Thoracic aorta (tissue), 2 donors: ENCODE measurements around the gene COA1. TPM values are rescaled to one million over a fixed set of nuclear protein-coding genes. Genes with fewer than 3 reads are reported as not detected.
"Not testable (repeated sequence)": the region's sequence is repeated elsewhere in the genome, so short reads cannot be mapped to it uniquely, and the experiment has no call there.

Source experiments
- ATAC-seq: fragments of 150-250 bp; one replicate; pipeline ENCODE4 v1.8.0; 2017; ENCODE audit warnings: low read depth; ENCODE audit not compliant: insufficient number of reproducible peaks, low FRiP score
- DNase-seq: peaks from one replicate; pipeline ENCODE4 v3.0.0-alpha.2; 2020; ENCODE audit warnings: low spot score
- H3K27ac ChIP-seq, 2 donors: fragments of 200-600 bp; sonication (generic); 1 replicate in 1 of 2; 2 replicates in 1 of 2; pipeline ENCODE4 v1.5.1; 2016; ENCODE audit warnings: mild to moderate bottlenecking in 2 of 2, moderate library complexity in 2 of 2
- H3K27me3 ChIP-seq: fragments of 200-600 bp; sonication (generic); replicated peaks from 2 replicates; pipeline ENCODE4 v1.6.0; 2016; ENCODE audit warnings: mild to moderate bottlenecking; ENCODE audit not compliant: insufficient read depth
- H3K36me3 ChIP-seq: fragments of 200-600 bp; sonication (generic); one replicate; pipeline ENCODE4 v1.5.1; 2016
- H3K4me1 ChIP-seq, 2 donors: fragments of 200-600 bp; sonication (generic); 1 replicate in 1 of 2; 2 replicates in 1 of 2; pipeline versions ENCODE4 v1.5.1 to v1.6.0; 2016; ENCODE audit warnings: low read depth in 2 of 2, mild to moderate bottlenecking in 1 of 2; ENCODE audit not compliant: control insufficient read depth in 1 of 2
- H3K4me3 ChIP-seq: fragments of 200-600 bp; sonication (generic); 2 replicates; pipeline ENCODE4 v1.5.1; 2016; ENCODE audit warnings: mild to moderate bottlenecking
- H3K9me3 ChIP-seq: fragments of 200-600 bp; sonication (generic); 2 replicates; pipeline ENCODE4 v1.5.1; 2016
- CTCF ChIP-seq: fragments of 200-600 bp; sonication (generic); IDR thresholded peaks from one replicate; pipeline ENCODE4 v1.5.1; 2019; ENCODE audit warnings: antibody characterized with exemption
- total RNA-seq, 2 donors: library from RNA; depleted of rRNA; stranded (reverse); fragments of >200 nt; gene quantifications; one replicate each; pipeline versions ENCODE4 v1.1.0 to v1.2.3, GENCODE V29; 2016

The COA1 gene
- total RNA-seq, 2 donors from 2014 or later: 39.9 to 77.4 TPM

DNA sequence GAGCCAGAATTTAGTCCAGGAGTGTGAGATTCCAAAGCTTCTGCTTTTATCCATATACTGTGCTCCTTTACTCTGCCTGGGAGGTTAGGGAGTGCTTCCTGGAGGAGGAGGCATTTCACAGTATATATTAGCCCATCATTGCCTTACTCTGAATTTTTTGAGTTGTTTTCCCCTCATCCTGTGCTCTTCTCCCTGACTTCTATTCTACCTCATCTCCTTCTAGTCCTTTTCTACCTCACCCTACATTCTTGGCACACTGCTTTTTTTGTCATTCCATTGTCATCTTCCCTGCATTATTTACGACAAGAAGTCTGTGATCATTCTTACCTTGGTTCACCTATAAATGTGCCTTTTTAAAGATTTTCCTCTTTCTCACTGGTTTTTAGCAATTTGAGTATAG, 125.1 kb downstream of the COA1 start:
- peaks cover 16 to 37% of the 10 kb centered on the region in 2 donors for H3K4me1 ChIP-seq
- no peak for DNase-seq
- H3K9me3 ChIP-seq: no peaks in the 10 kb centered on the region
- no peak overlapping the region for H3K27ac ChIP-seq
- no peak for ATAC-seq
- TF ChIP-seq CTCF: no peak
- H3K4me3 ChIP-seq: no peak overlapping the region
- peaks cover 7% of the 10 kb centered on the region for H3K36me3 ChIP-seq
- no peaks in the 10 kb centered on the region for H3K27me3 ChIP-seq

- Histone ChIP-seq H3K4me3 (no peak overlapping the region), H3K36me3 (peaks cover 12% of the 10 kb centered on the region), H3K27ac (no peak overlapping the region), H3K27me3 (no peaks in the 10 kb centered on the region), H3K9me3 (no peaks in the 10 kb centered on the region), H3K4me1 (peaks cover 16 to 38% of the 10 kb centered on the region in 2 donors)
- ATAC-seq (no peak), DNase-seq (no peak)
- TF ChIP-seq CTCF: no peak
Observed at GRCh38 chr7:43602256-43602655, 127.1 kb downstream of the COA1 start.

DNA sequence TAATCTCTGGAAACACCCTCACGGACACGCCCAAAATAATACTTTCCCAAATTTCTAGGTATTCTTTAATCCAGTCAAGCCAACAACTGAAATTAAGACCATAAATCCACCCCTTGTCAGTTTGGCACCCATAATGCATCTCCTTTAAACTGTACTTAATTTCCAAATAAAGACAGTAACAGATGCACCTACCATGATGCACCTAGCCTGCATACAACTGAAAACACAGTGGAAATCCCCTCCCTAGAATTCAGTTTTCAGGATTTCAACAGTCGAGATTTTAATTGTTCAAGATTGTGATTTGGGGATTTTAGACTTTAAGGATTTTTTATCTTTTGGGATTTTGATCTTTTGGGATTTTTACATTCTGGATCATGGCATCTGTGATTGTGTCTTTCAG, 129.3 kb downstream of the COA1 start:
- H3K27me3 ChIP-seq: no peaks in the 10 kb centered on the region
- peaks cover 12% of the 10 kb centered on the region for H3K36me3 ChIP-seq
- TF ChIP-seq CTCF: no peak
- no peak for ATAC-seq
- peaks cover 24 to 48% of the 10 kb centered on the region in 2 donors for H3K4me1 ChIP-seq
- H3K4me3 ChIP-seq: no peak overlapping the region
- H3K27ac ChIP-seq: no peak overlapping the region
- DNase-seq: no peak
- no peaks in the 10 kb centered on the region for H3K9me3 ChIP-seq

GRCh38 chr7:43596426-43596825, 132.9 kb downstream of the COA1 start:
- not testable (repeated sequence) for H3K27ac ChIP-seq, ATAC-seq, DNase-seq, H3K9me3 ChIP-seq, H3K27me3 ChIP-seq, H3K4me3 ChIP-seq
- Histone ChIP-seq H3K4me1 (peaks cover 25 to 55% of the 10 kb centered on the region in 2 donors), H3K36me3 (peaks cover 12% of the 10 kb centered on the region)

GRCh38 chr7:43594020-43594419, 135.3 kb downstream of the COA1 start:
- Histone ChIP-seq H3K27me3 (no peaks in the 10 kb centered on the region), H3K4me1 (peaks cover 30 to 72% of the 10 kb centered on the region in 2 donors), H3K9me3 (no peaks in the 10 kb centered on the region), H3K4me3 (no peak overlapping the region), H3K27ac (peak overlapping the region in 1 of 2 donors; percentile 66), H3K36me3 (peaks cover 8% of the 10 kb centered on the region)
- no peak for DNase-seq
- no peak for TF ChIP-seq CTCF
- ATAC-seq: no peak

GRCh38 chr7:43593010-43593409, 136.3 kb downstream of the COA1 start:
- Histone ChIP-seq H3K9me3 (no peaks in the 10 kb centered on the region), H3K36me3 (peaks cover 2% of the 10 kb centered on the region), H3K4me3 (no peak overlapping the region), H3K4me1 (peaks cover 40 to 82% of the 10 kb centered on the region in 2 donors), H3K27me3 (no peaks in the 10 kb centered on the region), H3K27ac (peak overlapping the region; percentile 13 to 66)
- no peak for DNase-seq
- no peak for TF ChIP-seq CTCF
- no peak for ATAC-seq
